ENCODE results near the gene TLDC2. TPM values are rescaled to one million over a fixed set of nuclear protein-coding genes. Genes with fewer than 3 reads are reported as not detected.
A peak's percentile ranks its signal among the peaks of the same experiment; 100 is the strongest.

The TLDC2 gene
- total RNA-seq, 1 experiment from 2014 or later: not detected

GRCh38 chr20:36848677-36849076 is 27.3 kb upstream of the TLDC2 start:
- peaks cover 14% of the 10 kb centered on the region for H3K4me1 Mint-ChIP-seq (ENCODE audit: low read depth, unreplicated experiment)
- H3K27me3 Mint-ChIP-seq (ENCODE audit: insufficient read depth, unreplicated experiment): no peaks in the 10 kb centered on the region
- H3K9me3 ChIP-seq: peaks cover 4% of the 10 kb centered on the region
- POLR2A ChIA-PET: interaction anchor here (0.6 to 1.0 kb wide), 2 partner anchors 34 to 75 kb away, joined by 3 to 8 read pairs; partner anchors contain the start of gene DSN1
- DNase-seq: no peak
- H3K27me3 ChIP-seq (replicated peaks; ENCODE audit: control insufficient read depth, insufficient read depth, low read length): no peaks in the 10 kb centered on the region
- CTCF ChIA-PET: interaction anchor here (4.1 kb wide), 1 partner anchor 15 kb away, joined by 22 read pairs; a partner anchor contains a TSS
- H3K4me3 ChIP-seq (ENCODE audit: low read depth, low read length): no peak overlapping the region
- H3K4me3 Mint-ChIP-seq (ENCODE audit: unreplicated experiment): no peak overlapping the region
- H3K27ac Mint-ChIP-seq (ENCODE audit: unreplicated experiment): peak overlapping the region; percentile 52
- peaks cover 18% of the 10 kb centered on the region for H3K4me1 ChIP-seq
- H3K36me3 Mint-ChIP-seq (ENCODE audit: insufficient read depth, unreplicated experiment): no peaks in the 10 kb centered on the region
- BruUV-seq (replicated peaks): no TSS peak
- intact Hi-C loops (cut with micrococcal nuclease; ENCODE audit: unreplicated experiment): no loop called here
- no peak for TF ChIP-seq CTCF (IDR thresholded peaks at IDR 0.05; ENCODE audit: insufficient read depth in 1 of 2, low read depth in 1 of 2, low read length in 1 of 2, severe bottlenecking in 1 of 2, unreplicated experiment in 1 of 2)
- no peaks in the 10 kb centered on the region for H3K9me3 Mint-ChIP-seq (ENCODE audit: unreplicated experiment)
- H3K36me3 ChIP-seq (ENCODE audit: control insufficient read depth, insufficient read depth, low read length): no peaks in the 10 kb centered on the region

- H3K4me1 ChIP-seq: peaks cover 18% of the 10 kb centered on the region
- no peaks in the 10 kb centered on the region for H3K36me3 ChIP-seq (ENCODE audit: control insufficient read depth, insufficient read depth, low read length)
- no peak overlapping the region for H3K4me3 Mint-ChIP-seq (ENCODE audit: unreplicated experiment)
- BruUV-seq (replicated peaks): no TSS peak
- H3K9me3 ChIP-seq: peaks cover 4% of the 10 kb centered on the region
- H3K27me3 ChIP-seq (replicated peaks; ENCODE audit: control insufficient read depth, insufficient read depth, low read length): no peaks in the 10 kb centered on the region
- ChIA-PET CTCF (interaction anchor here (4.1 kb wide), 1 partner anchor 14 kb away, joined by 22 read pairs; a partner anchor contains a TSS), POLR2A (interaction anchor here (0.6 kb wide), 1 partner anchor 34 kb away, joined by 3 read pairs; no protein-coding TSS in a partner anchor)
- no peak for DNase-seq
- no peak overlapping the region for H3K4me3 ChIP-seq (ENCODE audit: low read depth, low read length)
- intact Hi-C loops (cut with micrococcal nuclease; ENCODE audit: unreplicated experiment): no loop called here
- no peak for TF ChIP-seq CTCF (IDR thresholded peaks at IDR 0.05; ENCODE audit: insufficient read depth in 1 of 2, low read depth in 1 of 2, low read length in 1 of 2, severe bottlenecking in 1 of 2, unreplicated experiment in 1 of 2)
- H3K27me3 Mint-ChIP-seq (ENCODE audit: insufficient read depth, unreplicated experiment): no peaks in the 10 kb centered on the region
- no peak overlapping the region for H3K27ac Mint-ChIP-seq (ENCODE audit: unreplicated experiment)
- no peaks in the 10 kb centered on the region for H3K9me3 Mint-ChIP-seq (ENCODE audit: unreplicated experiment)
- peaks cover 14% of the 10 kb centered on the region for H3K4me1 Mint-ChIP-seq (ENCODE audit: low read depth, unreplicated experiment)
- H3K36me3 Mint-ChIP-seq (ENCODE audit: insufficient read depth, unreplicated experiment): no peaks in the 10 kb centered on the region
These were observed 26.4 kb upstream of the TLDC2 start for GRCh38 chr20:36849333-36850065.

- intact Hi-C loops (cut with micrococcal nuclease; ENCODE audit: unreplicated experiment): no loop called here
- H3K9me3 ChIP-seq: peaks cover 4% of the 10 kb centered on the region
- no peak overlapping the region for H3K4me3 ChIP-seq (ENCODE audit: low read depth, low read length)
- Mint-ChIP-seq H3K4me3 (ENCODE audit: unreplicated experiment) (no peak overlapping the region), H3K36me3 (ENCODE audit: insufficient read depth, unreplicated experiment) (no peaks in the 10 kb centered on the region), H3K27ac (ENCODE audit: unreplicated experiment) (no peak overlapping the region), H3K9me3 (ENCODE audit: unreplicated experiment) (no peaks in the 10 kb centered on the region), H3K4me1 (ENCODE audit: low read depth, unreplicated experiment) (peaks cover 14% of the 10 kb centered on the region), H3K27me3 (ENCODE audit: insufficient read depth, unreplicated experiment) (no peaks in the 10 kb centered on the region)
- ChIA-PET CTCF (interaction anchor here (1.0 kb wide), 1 partner anchor 77 kb away, joined by 3 read pairs; the partner anchor contains the start of gene DSN1), POLR2A (no interaction called here)
- no peak for TF ChIP-seq CTCF (IDR thresholded peaks at IDR 0.05; ENCODE audit: insufficient read depth in 1 of 2, low read depth in 1 of 2, low read length in 1 of 2, severe bottlenecking in 1 of 2, unreplicated experiment in 1 of 2)
- no peaks in the 10 kb centered on the region for H3K36me3 ChIP-seq (ENCODE audit: control insufficient read depth, insufficient read depth, low read length)
- H3K27me3 ChIP-seq (replicated peaks; ENCODE audit: control insufficient read depth, insufficient read depth, low read length): no peaks in the 10 kb centered on the region
- peaks cover 18% of the 10 kb centered on the region for H3K4me1 ChIP-seq
- DNase-seq: no peak
- no TSS peak for BruUV-seq (replicated peaks)
These were observed 25.2 kb upstream of the TLDC2 start for GRCh38 chr20:36850759-36851158.
